ENCODE results near the gene MT1A.

The MT1A gene

DNA sequence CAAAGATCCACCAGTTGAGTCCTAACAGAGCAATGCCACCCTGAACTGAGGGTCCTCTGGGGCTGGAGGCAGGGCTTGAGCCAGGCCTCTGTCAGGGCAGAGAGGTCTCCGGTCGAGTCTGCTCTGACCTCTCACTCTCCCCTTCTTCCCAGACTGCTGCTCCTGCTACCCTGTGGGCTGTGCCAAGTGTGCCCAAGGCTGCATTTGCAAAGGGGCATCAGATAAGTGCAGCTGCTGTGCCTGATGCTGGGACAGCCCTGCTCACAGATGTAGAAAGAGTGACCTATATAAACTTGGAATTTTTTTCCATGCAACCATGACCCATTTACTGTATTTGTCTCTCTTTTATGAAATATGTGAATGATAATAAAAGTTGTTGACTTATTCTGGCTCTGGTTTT lies 10.8 kb downstream of the MT1A start:
- ATAC-seq: no peak
- TF ChIP-seq, protein P1, sequence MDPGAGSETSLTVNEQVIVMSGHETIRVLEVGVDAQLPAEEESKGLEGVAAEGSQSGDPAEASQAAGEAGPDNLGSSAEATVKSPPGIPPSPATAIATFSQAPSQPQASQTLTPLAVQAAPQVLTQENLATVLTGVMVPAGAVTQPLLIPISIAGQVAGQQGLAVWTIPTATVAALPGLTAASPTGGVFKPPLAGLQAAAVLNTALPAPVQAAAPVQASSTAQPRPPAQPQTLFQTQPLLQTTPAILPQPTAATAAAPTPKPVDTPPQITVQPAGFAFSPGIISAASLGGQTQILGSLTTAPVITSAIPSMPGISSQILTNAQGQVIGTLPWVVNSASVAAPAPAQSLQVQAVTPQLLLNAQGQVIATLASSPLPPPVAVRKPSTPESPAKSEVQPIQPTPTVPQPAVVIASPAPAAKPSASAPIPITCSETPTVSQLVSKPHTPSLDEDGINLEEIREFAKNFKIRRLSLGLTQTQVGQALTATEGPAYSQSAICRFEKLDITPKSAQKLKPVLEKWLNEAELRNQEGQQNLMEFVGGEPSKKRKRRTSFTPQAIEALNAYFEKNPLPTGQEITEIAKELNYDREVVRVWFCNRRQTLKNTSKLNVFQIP (CRISPR knock-in tag; IDR thresholded peaks at IDR 0.05; ENCODE audit: borderline replicate concordance, low read depth): no peak
- no peak for TF ChIP-seq BACH2 (CRISPR knock-in tag; IDR thresholded peaks at IDR 0.05; ENCODE audit: borderline replicate concordance)
- no peak for TF ChIP-seq PPARA (CRISPR knock-in tag; IDR thresholded peaks at IDR 0.05; ENCODE audit: borderline replicate concordance)
- TF ChIP-seq, protein P2, sequence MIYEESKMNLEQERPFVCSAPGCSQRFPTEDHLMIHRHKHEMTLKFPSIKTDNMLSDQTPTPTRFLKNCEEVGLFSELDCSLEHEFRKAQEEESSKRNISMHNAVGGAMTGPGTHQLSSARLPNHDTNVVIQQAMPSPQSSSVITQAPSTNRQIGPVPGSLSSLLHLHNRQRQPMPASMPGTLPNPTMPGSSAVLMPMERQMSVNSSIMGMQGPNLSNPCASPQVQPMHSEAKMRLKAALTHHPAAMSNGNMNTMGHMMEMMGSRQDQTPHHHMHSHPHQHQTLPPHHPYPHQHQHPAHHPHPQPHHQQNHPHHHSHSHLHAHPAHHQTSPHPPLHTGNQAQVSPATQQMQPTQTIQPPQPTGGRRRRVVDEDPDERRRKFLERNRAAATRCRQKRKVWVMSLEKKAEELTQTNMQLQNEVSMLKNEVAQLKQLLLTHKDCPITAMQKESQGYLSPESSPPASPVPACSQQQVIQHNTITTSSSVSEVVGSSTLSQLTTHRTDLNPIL (CRISPR knock-in tag; IDR thresholded peaks at IDR 0.05; ENCODE audit: low read depth): no peak
- TF ChIP-seq ISL1 (CRISPR knock-in tag; IDR thresholded peaks at IDR 0.05): no peak
- TF ChIP-seq TOX (CRISPR knock-in tag; IDR thresholded peaks at IDR 0.05; ENCODE audit: borderline replicate concordance): no peak
- no peak for TF ChIP-seq ZFP30 (CRISPR knock-in tag; IDR thresholded peaks at IDR 0.05)
- TF ChIP-seq, protein P3, sequence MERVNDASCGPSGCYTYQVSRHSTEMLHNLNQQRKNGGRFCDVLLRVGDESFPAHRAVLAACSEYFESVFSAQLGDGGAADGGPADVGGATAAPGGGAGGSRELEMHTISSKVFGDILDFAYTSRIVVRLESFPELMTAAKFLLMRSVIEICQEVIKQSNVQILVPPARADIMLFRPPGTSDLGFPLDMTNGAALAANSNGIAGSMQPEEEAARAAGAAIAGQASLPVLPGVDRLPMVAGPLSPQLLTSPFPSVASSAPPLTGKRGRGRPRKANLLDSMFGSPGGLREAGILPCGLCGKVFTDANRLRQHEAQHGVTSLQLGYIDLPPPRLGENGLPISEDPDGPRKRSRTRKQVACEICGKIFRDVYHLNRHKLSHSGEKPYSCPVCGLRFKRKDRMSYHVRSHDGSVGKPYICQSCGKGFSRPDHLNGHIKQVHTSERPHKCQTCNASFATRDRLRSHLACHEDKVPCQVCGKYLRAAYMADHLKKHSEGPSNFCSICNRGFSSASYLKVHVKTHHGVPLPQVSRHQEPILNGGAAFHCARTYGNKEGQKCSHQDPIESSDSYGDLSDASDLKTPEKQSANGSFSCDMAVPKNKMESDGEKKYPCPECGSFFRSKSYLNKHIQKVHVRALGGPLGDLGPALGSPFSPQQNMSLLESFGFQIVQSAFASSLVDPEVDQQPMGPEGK (CRISPR knock-in tag; IDR thresholded peaks at IDR 0.05; ENCODE audit: borderline replicate concordance): no peak
- no peak for TF ChIP-seq RARB (CRISPR knock-in tag; IDR thresholded peaks at IDR 0.05)
- TF ChIP-seq ZC3H10 (CRISPR knock-in tag; IDR thresholded peaks at IDR 0.05): no peak
- TF ChIP-seq ZFP3 (CRISPR knock-in tag; IDR thresholded peaks at IDR 0.05): no peak
- no peak for TF ChIP-seq ZNF70 (CRISPR knock-in tag; IDR thresholded peaks at IDR 0.05)
- TF ChIP-seq OSR1 (CRISPR knock-in tag; IDR thresholded peaks at IDR 0.05): no peak
- TF ChIP-seq GLIS3 (CRISPR knock-in tag; IDR thresholded peaks at IDR 0.05): no peak
- TF ChIP-seq, protein P4, sequence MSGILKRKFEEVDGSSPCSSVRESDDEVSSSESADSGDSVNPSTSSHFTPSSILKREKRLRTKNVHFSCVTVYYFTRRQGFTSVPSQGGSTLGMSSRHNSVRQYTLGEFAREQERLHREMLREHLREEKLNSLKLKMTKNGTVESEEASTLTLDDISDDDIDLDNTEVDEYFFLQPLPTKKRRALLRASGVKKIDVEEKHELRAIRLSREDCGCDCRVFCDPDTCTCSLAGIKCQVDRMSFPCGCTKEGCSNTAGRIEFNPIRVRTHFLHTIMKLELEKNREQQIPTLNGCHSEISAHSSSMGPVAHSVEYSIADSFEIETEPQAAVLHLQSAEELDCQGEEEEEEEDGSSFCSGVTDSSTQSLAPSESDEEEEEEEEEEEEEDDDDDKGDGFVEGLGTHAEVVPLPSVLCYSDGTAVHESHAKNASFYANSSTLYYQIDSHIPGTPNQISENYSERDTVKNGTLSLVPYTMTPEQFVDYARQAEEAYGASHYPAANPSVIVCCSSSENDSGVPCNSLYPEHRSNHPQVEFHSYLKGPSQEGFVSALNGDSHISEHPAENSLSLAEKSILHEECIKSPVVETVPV (CRISPR knock-in tag; IDR thresholded peaks at IDR 0.05): no peak
- no peak for TF ChIP-seq ESRRG (CRISPR knock-in tag; IDR thresholded peaks at IDR 0.05)
- no peak for TF ChIP-seq ZNF565 (CRISPR knock-in tag; conservative IDR thresholded peaks at IDR 0.05; ENCODE audit: low read depth)

DNA sequence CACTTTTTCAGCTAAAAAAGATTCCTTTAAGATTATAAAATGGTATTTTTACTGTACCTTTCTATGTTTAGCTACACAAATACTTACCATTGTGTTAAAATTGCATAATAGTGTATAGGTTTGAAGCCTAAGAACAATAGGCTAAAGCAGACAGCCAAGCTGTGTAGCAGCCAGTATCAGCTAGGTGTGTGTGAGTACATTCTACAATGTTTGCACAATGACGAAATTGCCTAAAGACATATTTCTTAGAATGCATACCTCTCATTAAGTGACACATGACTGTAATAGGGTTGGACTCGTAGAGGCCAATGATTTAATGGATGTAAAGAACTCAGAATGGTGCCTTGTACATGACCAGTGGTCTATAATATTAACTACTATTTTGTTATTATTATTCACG lies 11.4 kb downstream of the MT1A start:
- no peak for TF ChIP-seq BACH2 (CRISPR knock-in tag; IDR thresholded peaks at IDR 0.05; ENCODE audit: borderline replicate concordance)
- TF ChIP-seq, protein P3 (CRISPR knock-in tag; IDR thresholded peaks at IDR 0.05; ENCODE audit: borderline replicate concordance): no peak
- no peak for ATAC-seq

DNA sequence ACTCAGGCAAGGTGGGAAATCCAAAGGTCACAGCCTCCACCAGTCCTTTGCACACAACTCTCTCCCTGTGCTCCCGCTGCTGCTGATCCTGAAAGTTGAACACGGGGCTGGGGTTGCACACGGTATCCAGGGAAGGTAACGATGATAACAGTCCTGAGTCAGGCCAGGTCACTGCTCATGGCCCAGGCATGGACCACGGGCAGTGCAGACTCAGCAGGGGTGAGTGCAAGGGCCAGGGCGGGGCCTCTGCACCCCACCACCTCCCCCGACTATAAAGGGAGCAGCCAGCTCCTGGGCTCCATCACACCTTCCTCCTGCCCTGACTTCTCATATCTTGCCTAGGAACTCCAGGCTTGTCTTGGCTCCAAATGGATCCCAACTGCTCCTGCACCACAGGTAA lies 13.1 kb downstream of the MT1A start, which contains the start of gene MT1B:
Gene MT1B, plus strand, starts transcription at position 301 of the 400 bp plus-strand sequence. Its CDS starts 68 bp downstream, at position 369.
- TF ChIP-seq OSR1 (CRISPR knock-in tag; IDR thresholded peaks at IDR 0.05) (no peak), RARB (CRISPR knock-in tag; IDR thresholded peaks at IDR 0.05) (no peak), ZFP30 (CRISPR knock-in tag; IDR thresholded peaks at IDR 0.05) (no peak), ZNF8 (CRISPR knock-in tag; IDR thresholded peaks at IDR 0.05) (no peak), CSDC2 (CRISPR knock-in tag; IDR thresholded peaks at IDR 0.05) (no peak), ZC3H10 (CRISPR knock-in tag; IDR thresholded peaks at IDR 0.05) (no peak)
- TF ChIP-seq, protein P4 (CRISPR knock-in tag; IDR thresholded peaks at IDR 0.05): no peak
- TF ChIP-seq, protein P1 (CRISPR knock-in tag; IDR thresholded peaks at IDR 0.05; ENCODE audit: borderline replicate concordance, low read depth): no peak
- no peak for ATAC-seq
